CD14-positive monocyte (primary cell): ENCODE measurements around the gene PDE12. TPM values are rescaled to one million over a fixed set of nuclear protein-coding genes. Genes with fewer than 3 reads are reported as not detected.

Experiments used
- DNase-seq, 3 donors: peaks; one replicate each; pipeline ENCODE4 v3.0.0-alpha.2; 2011 to 2022
- H2AFZ ChIP-seq: 2 replicates; pipeline ENCODE4 v1.6.0; 2012; ENCODE audit warnings: mild to moderate bottlenecking, low read depth, low read length, inconsistent platforms; ENCODE audit not compliant: insufficient read depth, poor library complexity, severe bottlenecking
- H3K27ac ChIP-seq, 2 donors: 1 replicate in 1 of 2; 2 replicates in 1 of 2; pipeline ENCODE4 v1.5.1; 2012 to 2013; ENCODE audit warnings: low read length in 2 of 2, control low read depth in 1 of 2, inconsistent platforms in 1 of 2, low read depth in 1 of 2, mild to moderate bottlenecking in 1 of 2
- H3K27me3 ChIP-seq, 2 donors: one replicate each; pipeline versions ENCODE4 v1.6.0 to v1.6.1; 2011 to 2013; ENCODE audit warnings: low read length in 2 of 2; ENCODE audit not compliant: control insufficient read depth in 2 of 2, insufficient read depth in 2 of 2
- H3K36me3 ChIP-seq, 2 donors: replicated peaks in 1 of 2; 1 replicate in 1 of 2; 2 replicates in 1 of 2; pipeline versions ENCODE4 v1.5.1 to v1.6.1; 2012 to 2013; ENCODE audit warnings: low read length in 2 of 2, control low read depth in 1 of 2, inconsistent platforms in 1 of 2, mild to moderate bottlenecking in 1 of 2; ENCODE audit not compliant: insufficient read depth in 2 of 2, control insufficient read depth in 1 of 2
- H3K4me1 ChIP-seq, 2 donors: 1 replicate in 1 of 2; 2 replicates in 1 of 2; pipeline versions ENCODE4 v1.5.1 to v1.6.1; 2012 to 2013; ENCODE audit warnings: low read length in 2 of 2, control low read depth in 1 of 2, inconsistent platforms in 1 of 2, mild to moderate bottlenecking in 1 of 2, moderate library complexity in 1 of 2; ENCODE audit not compliant: insufficient read depth in 2 of 2, control insufficient read depth in 1 of 2
- H3K4me2 ChIP-seq: replicated peaks from 2 replicates; pipeline ENCODE3; 2012; ENCODE audit warnings: low read length, moderate library complexity, mild to moderate bottlenecking; ENCODE audit not compliant: poor library complexity, severe bottlenecking; ENCODE audit errors: extremely low read depth
- H3K4me3 ChIP-seq, 3 experiments: fragments of 200-600 bp in 1 of 3; sonication (generic) in 1 of 3; replicated peaks in 1 of 3; 1 replicate in 2 of 3; 2 replicates in 1 of 3; pipeline ENCODE4 v1.5.1; 2011 to 2013; ENCODE audit warnings: low read length in 3 of 3, mild to moderate bottlenecking in 3 of 3, control low read depth in 2 of 3, low read depth in 2 of 3, inconsistent platforms in 1 of 3, moderate library complexity in 1 of 3
- H3K79me2 ChIP-seq: 2 replicates; pipeline ENCODE4 v1.6.0; 2012; ENCODE audit warnings: mild to moderate bottlenecking, control low read depth, inconsistent platforms, low read length, moderate library complexity; ENCODE audit not compliant: insufficient read depth
- H3K9ac ChIP-seq: 2 replicates; pipeline ENCODE4 v1.6.0; 2017; ENCODE audit warnings: low read length, mild to moderate bottlenecking; ENCODE audit not compliant: insufficient read depth, poor library complexity, severe bottlenecking
- H3K9me3 ChIP-seq, 2 donors: replicated peaks in 1 of 2; 1 replicate in 1 of 2; 2 replicates in 1 of 2; pipeline versions ENCODE4 v1.5.1 to v1.6.1; 2012 to 2013; ENCODE audit warnings: low read length in 2 of 2, control low read depth in 1 of 2; ENCODE audit not compliant: control insufficient read depth in 1 of 2, insufficient read depth in 1 of 2
- H4K20me1 ChIP-seq: 2 replicates; pipeline ENCODE4 v1.6.0; 2012; ENCODE audit warnings: mild to moderate bottlenecking, low read length, control low read depth, moderate library complexity; ENCODE audit not compliant: insufficient read depth
- H3K27ac Mint-ChIP-seq, 7 donors: one replicate each; pipeline ENCODE4 v1.8.0; 2020; ENCODE audit warnings: mild to moderate bottlenecking in 7 of 7, mixed read lengths in 7 of 7, moderate library complexity in 6 of 7, inconsistent platforms in 2 of 7
- H3K27me3 Mint-ChIP-seq, 3 donors: one replicate each; pipeline ENCODE4 v1.8.0; 2021 to 2022; ENCODE audit warnings: low read depth in 3 of 3, mild to moderate bottlenecking in 3 of 3, mixed read lengths in 3 of 3, moderate library complexity in 3 of 3, inconsistent platforms in 1 of 3
- H3K36me3 Mint-ChIP-seq, 2 donors: one replicate each; pipeline ENCODE4 v1.8.0; 2020; ENCODE audit warnings: mixed read lengths in 2 of 2, inconsistent platforms in 1 of 2, mild to moderate bottlenecking in 1 of 2
- H3K4me1 Mint-ChIP-seq: one replicate; pipeline ENCODE4 v1.8.0; 2020; ENCODE audit warnings: mild to moderate bottlenecking, mixed read lengths
- H3K4me3 Mint-ChIP-seq, 2 donors: one replicate each; pipeline ENCODE4 v1.8.0; 2020; ENCODE audit warnings: mild to moderate bottlenecking in 2 of 2, mixed read lengths in 2 of 2, moderate library complexity in 1 of 2
- H3K9me3 Mint-ChIP-seq, 7 donors: one replicate each; pipeline ENCODE4 v1.8.0; 2020 to 2022; ENCODE audit warnings: mixed read lengths in 7 of 7, mild to moderate bottlenecking in 6 of 7, moderate library complexity in 6 of 7, inconsistent platforms in 2 of 7
- CTCF ChIP-seq: fragments of 200-600 bp; IDR thresholded peaks from one replicate; pipeline ENCODE4 v1.8.0; 2022; ENCODE audit warnings: antibody characterized with exemption, mild to moderate bottlenecking
- WGBS: methylation state at CpG from one replicate; pipeline ENCODE4 v1.1.5; 2013; ENCODE audit warnings: missing lambda C conversion rate; ENCODE audit not compliant: insufficient coverage; 5-methylcytosine and 5-hydroxymethylcytosine counted together
- intact Hi-C, 2 donors: fragments of 100-400 bp; cut with micrococcal nuclease; formaldehyde crosslinking; loops; one replicate each; pipeline versions ENCODE4 v1.15.0 to v1.15.1; 2023
- polyA minus RNA-seq: library from RNA; depleted of rRNA, polyadenylated mRNA; stranded (reverse); fragments of >200 nt; gene quantifications from 2 replicates; pipeline ENCODE4 v1.2.3, GENCODE V29; 2012
- polyA plus RNA-seq, 3 donors: library from polyadenylated mRNA; depleted of rRNA in 1 of 3; unstranded in 2 of 3; stranded (reverse) in 1 of 3; fragments of 300-500 nt in 2 of 3; fragments of >200 nt in 1 of 3; fragmentation: Illumina TruSeq in 2 of 3; gene quantifications; 1 replicate in 2 of 3; 2 replicates in 1 of 3; pipeline ENCODE4 v1.2.3, GENCODE V29; 2012 to 2021
- total RNA-seq, 12 experiments: library from RNA in 1 of 12; stranded (reverse) in 1 of 12; fragments of 120-200 nt in 1 of 12; gene quantifications; one replicate each; pipeline ENCODE4 v1.2.4 and lab custom pipeline; 2013 to 2026; ENCODE audit warnings: mixed read lengths in 6 of 12, inconsistent platforms in 1 of 12

The PDE12 gene
- total RNA-seq (2013) = 13.8 TPM
- polyA plus RNA-seq (10 to 100 TPM in 2 of 3 donors, 1 to 10 TPM in 1; 5.1 to 11.3 (median 11.0) TPM), polyA minus RNA-seq (22.6 and 32.7 TPM in 2 replicates), total RNA-seq (lab: John Stamatoyannopoulos, UW) (33.0 to 84.3 (median 51.7) reads per million in 11 experiments)

- Histone ChIP-seq H3K9ac (peak within 1 kb of the TSS; percentile 95), H3K27ac (peak within 1 kb of the TSS; percentile 94 to 96), H3K4me1 (peaks cover 25 to 27% of the 10 kb centered on the region in 2 donors), H4K20me1 (peaks cover 13% of the 10 kb centered on the region), H3K4me3 (peak within 1 kb of the TSS; percentile 73 to 94 (median 86)), H3K9me3 (no peaks in the 10 kb centered on the region), H3K27me3 (no peaks in the 10 kb centered on the region), H3K36me3 (peaks cover 12 to 21% of the 10 kb centered on the region in 2 donors), H2AFZ (peak within 1 kb of the TSS; percentile 100), H3K4me2 (peak within 1 kb of the TSS; percentile 87), H3K79me2 (peaks cover 46% of the 10 kb centered on the region)
- Mint-ChIP-seq H3K36me3 (peaks cover 13 to 23% of the 10 kb centered on the region in 2 donors), H3K9me3 (no peaks in the 10 kb centered on the region), H3K27me3 (peaks cover 0 to 1% (median 0%) of the 10 kb centered on the region in 3 donors), H3K27ac (peak within 1 kb of the TSS; percentile 96 to 100 (median 99)), H3K4me3 (peak within 1 kb of the TSS; percentile 97 to 99), H3K4me1 (peaks cover 32% of the 10 kb centered on the region)
- intact Hi-C loops = loop anchor here (2.0 to 5.0 kb wide), 3 partner anchors 41 to 201 kb away; partner anchors contain the start of genes ARF4 (in 2 of the 2) and SLMAP (in 1 of the 2)
- peak; percentile 89 to 91 (median 91) for DNase-seq
- no peak for TF ChIP-seq CTCF
- WGBS = under 1% methylated on average over 51 of the region's 54 CpGs
Measured at GRCh38 chr3:57555738-57556458, at the start of gene PDE12. Gene PDE12 (plus strand): TSS chr3:57556274. CDS start chr3:57556380, 106 bp downstream.

GRCh38 chr3:57512166-57512565 is 43.9 kb upstream of the PDE12 start:
- H3K4me3 Mint-ChIP-seq = no peak overlapping the region
- peaks cover 0 to 1% (median 0%) of the 10 kb centered on the region in 7 donors for H3K9me3 Mint-ChIP-seq
- no peak overlapping the region for H3K27ac ChIP-seq
- H3K9me3 ChIP-seq = no peaks in the 10 kb centered on the region
- peaks cover 0 to 5% (median 4%) of the 10 kb centered on the region in 3 donors for H3K27me3 Mint-ChIP-seq
- TF ChIP-seq CTCF = no peak
- no peak overlapping the region for H3K4me3 ChIP-seq
- H3K4me2 ChIP-seq = no peak overlapping the region
- H3K79me2 ChIP-seq = no peaks in the 10 kb centered on the region
- DNase-seq = no peak
- H3K27me3 ChIP-seq = no peaks in the 10 kb centered on the region
- H2AFZ ChIP-seq = no peak overlapping the region
- H3K4me1 Mint-ChIP-seq = no peaks in the 10 kb centered on the region
- H3K36me3 Mint-ChIP-seq = no peaks in the 10 kb centered on the region
- H3K4me1 ChIP-seq = no peaks in the 10 kb centered on the region
- no peaks in the 10 kb centered on the region for H4K20me1 ChIP-seq
- no peaks in the 10 kb centered on the region for H3K36me3 ChIP-seq
- intact Hi-C loops = no loop called here
- H3K27ac Mint-ChIP-seq = no peak overlapping the region
- 100% methylated on average over 1 of the region's 2 CpGs for whole genome bisulfite sequencing
- H3K9ac ChIP-seq = no peak overlapping the region
